ENCODE measurements around the gene SPRYD3.
A peak's percentile ranks its signal among the peaks of the same experiment; 100 is the strongest.
"Not testable (repeated sequence)": the region's sequence is repeated elsewhere in the genome, so short reads cannot be mapped to it uniquely, and the experiment has no call there.

The SPRYD3 gene

GRCh38 chr12:53079226-53080117, at the start of gene SPRYD3:
TSS of gene SPRYD3 (minus strand) at chr12:53079390. CDS start at chr12:53079333, 57 bp downstream.
- DNase-seq: peak; percentile 93 to 94

GRCh38 chr12:53127169-53127568, 48.0 kb upstream of the SPRYD3 start:
- no peak for DNase-seq

GRCh38 chr12:53124352-53124723, 45.1 kb upstream of the SPRYD3 start:
- DNase-seq: no peak

- no peak for DNase-seq
These were observed 44.6 kb upstream of the SPRYD3 start for GRCh38 chr12:53123578-53124351.

GRCh38 chr12:53122961-53123468, 43.8 kb upstream of the SPRYD3 start:
- no peak for DNase-seq

- DNase-seq: no peak
These were observed 41.7 kb upstream of the SPRYD3 start for GRCh38 chr12:53120685-53121525.

- DNase-seq: no peak
These were observed 39.6 kb upstream of the SPRYD3 start for GRCh38 chr12:53118751-53119300.

- no peak for DNase-seq
These were observed 36.9 kb upstream of the SPRYD3 start for GRCh38 chr12:53115891-53116648.

- no peak for DNase-seq
These were observed 36.1 kb upstream of the SPRYD3 start for GRCh38 chr12:53115112-53115890.

- DNase-seq: no peak
These were observed 34.8 kb upstream of the SPRYD3 start for GRCh38 chr12:53113951-53114350.

GRCh38 chr12:53113136-53113705, 34.0 kb upstream of the SPRYD3 start:
- DNase-seq: no peak

GRCh38 chr12:53112431-53112830, 33.2 kb upstream of the SPRYD3 start:
- DNase-seq: not testable (repeated sequence)

- no peak for DNase-seq
These were observed 27.9 kb upstream of the SPRYD3 start for GRCh38 chr12:53107122-53107521.

- DNase-seq: no peak
These were observed 26.7 kb upstream of the SPRYD3 start for GRCh38 chr12:53105712-53106439.

GRCh38 chr12:53105256-53105655, 26.1 kb upstream of the SPRYD3 start:
- no peak for DNase-seq

GRCh38 chr12:53103860-53104305, 24.7 kb upstream of the SPRYD3 start:
- no peak for DNase-seq

GRCh38 chr12:53102883-53103807, 24.0 kb upstream of the SPRYD3 start, which contains the start of gene SOAT2:
TSS of gene SOAT2 (plus strand) at chr12:53103486. CDS start at chr12:53103578, 92 bp downstream.
- DNase-seq: no peak
